GM12875 (cell line): Measurements from ENCODE around the gene WWOX.

Experiments used
- H3K4me3 ChIP-seq: one replicate; pipeline ENCODE4 v1.5.1; 2011; ENCODE audit warnings: low read depth, low read length, control low read depth
- TF ChIP-seq, protein P1 (sequence below): IDR thresholded peaks from 2 replicates; pipeline ENCODE4 v1.5.1; 2011; ENCODE audit warnings: low read depth, mild to moderate bottlenecking, control low read depth, inconsistent platforms, low read length, moderate library complexity, borderline replicate concordance; ENCODE audit not compliant: insufficient read depth

Gene WWOX

DNA sequence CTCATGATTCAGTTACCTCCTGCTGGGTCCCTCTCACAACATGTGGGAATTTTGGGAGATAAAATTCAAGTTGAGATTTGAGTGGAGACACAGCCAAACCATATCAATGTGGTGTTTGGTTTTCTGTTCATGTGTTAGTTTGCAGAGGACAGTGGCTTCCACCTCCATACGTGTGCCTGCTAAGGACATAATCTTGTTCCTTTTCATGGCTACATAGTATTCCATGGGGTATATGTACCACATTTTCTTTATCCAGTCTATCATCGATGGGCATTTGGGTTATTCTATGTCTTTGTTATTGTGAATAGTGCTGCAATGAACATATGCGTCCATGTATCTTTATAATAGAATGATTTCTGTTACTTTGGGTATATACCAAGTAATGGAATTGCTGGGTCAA, 4.5 kb upstream of the WWOX start:
- TF ChIP-seq, protein P1, sequence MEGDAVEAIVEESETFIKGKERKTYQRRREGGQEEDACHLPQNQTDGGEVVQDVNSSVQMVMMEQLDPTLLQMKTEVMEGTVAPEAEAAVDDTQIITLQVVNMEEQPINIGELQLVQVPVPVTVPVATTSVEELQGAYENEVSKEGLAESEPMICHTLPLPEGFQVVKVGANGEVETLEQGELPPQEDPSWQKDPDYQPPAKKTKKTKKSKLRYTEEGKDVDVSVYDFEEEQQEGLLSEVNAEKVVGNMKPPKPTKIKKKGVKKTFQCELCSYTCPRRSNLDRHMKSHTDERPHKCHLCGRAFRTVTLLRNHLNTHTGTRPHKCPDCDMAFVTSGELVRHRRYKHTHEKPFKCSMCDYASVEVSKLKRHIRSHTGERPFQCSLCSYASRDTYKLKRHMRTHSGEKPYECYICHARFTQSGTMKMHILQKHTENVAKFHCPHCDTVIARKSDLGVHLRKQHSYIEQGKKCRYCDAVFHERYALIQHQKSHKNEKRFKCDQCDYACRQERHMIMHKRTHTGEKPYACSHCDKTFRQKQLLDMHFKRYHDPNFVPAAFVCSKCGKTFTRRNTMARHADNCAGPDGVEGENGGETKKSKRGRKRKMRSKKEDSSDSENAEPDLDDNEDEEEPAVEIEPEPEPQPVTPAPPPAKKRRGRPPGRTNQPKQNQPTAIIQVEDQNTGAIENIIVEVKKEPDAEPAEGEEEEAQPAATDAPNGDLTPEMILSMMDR, result no peak
- no peak overlapping the region for H3K4me3 ChIP-seq

DNA sequence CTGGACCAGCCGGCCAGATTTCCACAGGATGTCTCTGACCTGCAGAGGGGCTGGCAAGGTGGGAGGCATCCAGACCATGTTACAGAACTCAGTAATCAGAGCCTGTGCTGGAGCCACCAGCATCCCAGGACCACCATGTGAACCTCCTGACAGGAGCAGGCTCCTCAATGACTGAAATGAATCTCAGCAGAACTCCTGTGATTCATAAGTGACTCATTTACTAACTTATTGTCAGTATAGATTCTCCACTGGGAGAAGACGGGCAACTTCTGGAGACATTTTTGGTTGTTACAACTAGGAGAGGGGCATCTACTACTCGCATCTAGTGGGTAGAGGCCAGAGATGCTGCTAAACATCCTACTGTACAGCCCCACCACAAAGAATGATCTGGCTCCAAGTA, 3.1 kb upstream of the WWOX start:
- TF ChIP-seq, protein P1, result no peak

DNA sequence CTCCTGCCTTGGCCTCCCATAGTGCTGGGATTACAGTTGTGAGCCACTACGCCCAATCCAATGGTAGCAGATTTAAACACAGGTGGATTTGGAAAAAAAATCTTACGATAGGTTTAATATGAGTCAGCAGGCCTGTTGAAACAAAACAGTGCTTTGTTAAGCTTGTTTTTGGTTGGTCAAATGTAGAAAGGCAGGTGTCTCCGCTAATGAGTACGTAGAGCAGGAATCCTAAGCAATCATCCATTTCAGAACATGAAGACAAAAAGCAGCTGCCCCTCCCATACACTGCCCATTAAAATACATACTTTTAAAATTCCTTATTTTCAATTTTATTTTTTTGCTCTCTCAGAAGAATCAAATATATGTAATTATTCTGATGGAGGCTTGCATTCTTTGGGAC, 1.9 kb upstream of the WWOX start:
- TF ChIP-seq, protein P1, result no peak
- H3K4me3 ChIP-seq, result no peak overlapping the region

More for the DNA sequence above, 3.1 kb upstream of the WWOX start:
- no peak overlapping the region for H3K4me3 ChIP-seq

DNA sequence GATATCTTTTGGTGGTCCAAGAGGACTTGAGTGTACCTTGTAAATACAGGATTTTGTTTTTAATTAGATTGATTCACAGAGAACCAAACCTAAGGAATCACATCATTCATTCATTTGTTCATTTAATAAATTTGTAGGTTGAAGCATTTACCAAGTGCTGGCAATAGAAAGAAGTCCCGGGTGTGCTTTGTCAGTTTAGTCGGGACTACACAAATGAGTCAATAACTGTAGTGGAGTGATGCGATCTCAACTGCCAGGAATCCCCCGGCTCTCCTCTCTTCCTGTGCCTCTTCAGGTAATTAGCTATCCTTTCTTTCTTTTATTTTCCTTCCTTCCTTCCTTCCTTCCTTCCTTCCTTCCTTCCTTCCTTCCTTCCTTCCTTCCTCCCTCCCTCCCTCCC, 1.4 kb upstream of the WWOX start:
- TF ChIP-seq, protein P1, result no peak
- H3K4me3 ChIP-seq, result no peak overlapping the region

DNA sequence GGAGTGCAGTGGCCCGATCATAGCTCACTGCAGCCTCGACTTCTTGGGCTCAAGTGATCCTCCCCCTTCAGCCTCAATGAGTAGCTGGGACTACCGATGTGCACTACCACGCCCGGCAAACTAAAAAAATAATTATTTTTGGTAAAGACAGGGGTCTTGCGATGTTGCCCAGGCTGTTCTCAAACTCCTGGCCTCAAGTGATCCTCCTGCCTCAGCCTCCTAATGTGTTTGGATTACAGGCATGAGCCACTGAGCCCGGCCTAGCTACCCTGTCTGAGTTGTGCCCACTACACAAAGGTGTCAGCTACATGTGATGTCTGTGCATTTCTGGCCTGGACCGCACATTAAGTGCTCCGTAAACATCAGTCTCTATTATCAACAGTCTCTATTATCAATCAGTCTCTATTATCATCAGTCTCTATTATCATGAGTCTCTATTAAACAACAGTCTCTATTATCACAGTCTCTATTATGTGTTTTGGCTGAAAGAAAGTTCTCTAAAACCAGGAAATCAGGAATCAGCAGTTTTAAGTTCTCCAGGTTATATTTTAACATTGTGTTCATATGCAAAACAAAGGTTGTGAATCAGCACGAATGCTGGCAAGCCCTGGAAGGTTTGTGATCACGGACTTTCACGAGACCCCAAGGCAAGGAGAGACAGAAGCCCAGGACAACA, 721 bp upstream of the WWOX start:
- H3K4me3 ChIP-seq, result peak overlapping the region; percentile 87
- TF ChIP-seq, protein P1, result no peak

DNA sequence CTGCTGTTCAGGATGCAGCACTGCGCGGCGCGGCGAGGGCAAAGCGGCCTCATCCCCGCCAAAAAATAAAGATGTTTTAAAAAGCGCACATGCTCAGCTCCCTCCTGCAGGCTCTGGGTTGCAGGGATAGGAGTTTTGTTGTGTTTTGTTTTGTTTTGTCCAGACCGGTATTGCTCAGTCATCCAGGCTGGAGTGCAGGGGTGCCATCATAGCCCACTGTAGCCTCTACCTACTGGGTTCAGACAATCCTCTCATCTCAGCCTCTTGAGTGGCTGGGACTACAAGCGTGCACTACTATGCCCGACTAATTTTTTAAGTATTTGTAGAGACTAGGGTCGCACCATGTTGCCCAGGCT, 636 bp downstream of the WWOX start:
- TF ChIP-seq, protein P1, result peak; percentile 92; the same call in 1 of the 2 replicates
- peak overlapping the region; percentile 87 for H3K4me3 ChIP-seq

DNA sequence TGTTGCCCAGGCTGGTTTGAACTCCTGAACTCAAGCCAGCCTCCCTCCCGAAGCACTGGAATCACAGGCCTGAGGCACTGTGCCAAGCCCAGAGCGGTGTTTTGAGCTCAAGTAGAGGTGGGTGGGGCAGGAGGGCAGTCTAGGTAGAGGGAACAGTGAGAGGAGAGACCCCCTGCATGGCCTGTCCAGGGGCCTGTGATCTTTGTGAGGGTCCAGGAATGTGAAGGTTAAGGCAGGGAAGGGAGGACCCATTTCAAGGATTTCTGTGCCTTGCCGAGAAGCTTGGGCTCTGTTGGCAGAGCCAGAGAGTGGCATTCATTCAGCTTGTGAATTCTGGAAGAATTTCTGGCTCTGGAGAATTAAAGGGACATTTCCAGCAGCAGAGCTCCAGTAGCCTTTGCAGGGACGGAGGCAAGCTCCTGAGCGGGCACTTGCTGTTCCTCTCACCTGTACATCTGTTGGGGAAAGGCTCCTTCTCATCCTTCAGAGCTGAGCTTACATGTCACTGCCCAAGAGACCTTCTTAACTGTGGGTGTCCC, 2.7 kb downstream of the WWOX start:
- no peak overlapping the region for H3K4me3 ChIP-seq

More for the DNA sequence above, 2.7 kb downstream of the WWOX start:
- TF ChIP-seq, protein P1, result no peak
